ENCODE data around the gene LDLR.
"Not testable (repeated sequence)": the region's sequence is repeated elsewhere in the genome, so short reads cannot be mapped to it uniquely, and the experiment has no call there.

Gene LDLR

GRCh38 chr19:11142528-11143171 lies 53.4 kb downstream of the LDLR start:
- DNase-seq: peak; percentile 69

DNA sequence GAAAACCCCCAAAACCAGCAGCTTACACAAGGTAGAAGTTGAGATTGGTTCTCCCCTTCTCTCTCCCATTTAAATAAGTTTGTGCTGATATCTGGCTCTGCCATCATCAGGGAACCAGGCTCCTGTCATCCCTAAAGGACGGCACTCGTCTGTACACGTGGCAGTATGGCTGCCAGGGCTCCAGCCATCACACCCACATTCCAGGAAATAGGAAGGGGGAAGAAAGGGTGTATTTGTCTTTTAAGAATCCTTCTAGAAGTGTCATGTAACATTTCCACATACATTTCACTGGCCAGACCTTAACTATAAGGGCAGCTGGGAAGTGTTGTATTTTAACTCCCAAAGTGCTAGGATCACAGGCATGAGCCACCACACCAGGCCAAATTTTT lies 56.3 kb downstream of the LDLR start:
- no peak for DNase-seq

DNA sequence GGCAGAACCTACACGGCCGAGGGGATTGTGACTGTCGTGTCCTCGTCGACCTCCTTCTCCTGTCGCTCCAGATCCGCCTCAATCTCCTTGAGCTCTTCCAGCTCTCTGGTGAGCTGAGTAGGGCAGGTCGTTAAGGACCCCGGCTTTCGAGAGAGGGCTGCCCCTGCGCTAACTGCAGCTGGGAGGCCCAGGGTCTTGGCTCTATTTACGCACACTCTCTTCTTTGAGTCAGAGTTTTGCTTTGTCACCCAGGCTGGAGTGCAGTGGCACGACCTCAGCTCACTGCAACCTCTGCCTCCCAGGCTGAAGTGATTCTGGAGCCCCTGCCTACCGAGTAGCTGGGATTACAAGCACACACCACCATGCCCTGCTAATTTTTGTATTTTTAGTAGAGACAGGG lies 58.7 kb downstream of the LDLR start:
- DNase-seq: no peak

- DNase-seq: no peak
Measured at GRCh38 chr19:11151181-11151580, 61.9 kb downstream of the LDLR start.

DNA sequence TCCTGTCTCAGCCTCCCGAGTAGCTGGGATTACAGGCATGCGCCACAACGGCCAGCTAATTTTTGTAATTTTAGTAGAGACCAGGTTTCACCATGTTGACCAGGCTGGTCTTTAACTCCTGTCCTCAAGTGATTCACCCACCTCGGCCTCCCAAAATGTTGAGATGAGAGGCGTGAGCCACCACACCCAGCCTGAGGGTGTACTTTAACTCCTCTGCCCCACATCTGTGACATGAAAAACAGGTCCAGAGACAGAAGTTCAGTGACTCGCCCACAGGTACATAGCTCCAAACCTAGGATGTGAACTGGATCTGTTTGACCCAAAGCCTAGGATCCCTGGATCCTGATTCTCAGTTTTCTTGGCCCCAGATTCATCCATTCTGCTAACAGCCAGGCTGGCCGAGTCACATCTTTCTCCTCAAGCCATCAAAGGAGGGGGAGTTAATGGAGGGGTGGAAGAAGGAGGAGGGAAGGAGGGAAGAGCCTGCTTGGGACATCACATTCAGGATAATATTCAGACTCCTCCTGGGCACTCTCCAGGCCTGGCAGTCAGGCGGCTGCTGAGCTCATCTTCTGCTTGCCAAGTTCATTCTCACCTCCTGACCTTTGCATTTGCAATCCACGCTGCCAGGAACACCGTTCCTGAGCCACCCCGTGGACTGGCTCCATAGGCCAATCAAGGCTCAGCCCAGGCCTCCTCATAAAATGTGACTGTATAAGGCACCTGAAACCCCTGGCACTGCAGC lies 63.2 kb downstream of the LDLR start:
- no peak for DNase-seq

GRCh38 chr19:11154683-11155047 lies 65.4 kb downstream of the LDLR start:
- peak; percentile 56 for DNase-seq

DNA sequence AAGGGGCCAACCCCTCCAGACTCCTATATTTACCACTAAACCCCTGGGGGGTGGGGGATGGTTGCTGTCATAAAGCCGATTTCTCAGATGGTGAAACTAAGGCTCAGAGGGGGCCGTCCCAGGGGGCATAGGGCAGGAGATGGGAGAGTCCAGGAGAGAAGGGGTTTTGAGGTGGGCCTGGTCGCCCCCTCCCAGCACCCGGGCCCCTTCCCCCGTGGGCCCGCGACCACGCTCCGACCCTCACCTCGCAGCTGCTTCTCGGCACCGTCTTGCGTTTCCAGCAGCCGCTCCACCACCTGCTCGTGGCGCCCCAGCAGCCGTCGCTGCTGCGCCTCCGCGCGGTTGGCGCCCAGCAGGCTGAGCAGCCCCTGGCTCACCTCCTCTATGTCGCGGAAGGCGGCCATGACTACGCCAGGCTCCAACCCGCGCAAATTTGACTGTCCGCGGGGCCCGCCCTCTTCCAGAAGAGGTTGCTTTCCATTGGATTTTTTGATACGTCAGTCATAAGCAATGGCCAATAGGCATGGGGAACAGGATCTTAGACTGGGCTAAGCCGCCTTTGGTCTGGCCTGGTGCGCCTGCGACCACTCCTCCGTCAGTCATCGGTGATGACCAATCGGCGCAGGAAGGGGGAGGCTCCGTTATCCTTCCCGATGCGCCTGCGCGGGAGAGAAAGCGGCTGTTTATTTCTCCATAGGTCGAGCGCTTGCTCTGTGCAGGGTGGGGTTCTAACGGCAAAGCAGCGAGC lies 66.3 kb downstream of the LDLR start, which contains the start of gene SPC24:
TSS of gene SPC24 (minus strand) at position 410 of the 748 bp plus-strand sequence. CDS start at position 404, 6 bp downstream.
- DNase-seq: peak; percentile 100

DNA sequence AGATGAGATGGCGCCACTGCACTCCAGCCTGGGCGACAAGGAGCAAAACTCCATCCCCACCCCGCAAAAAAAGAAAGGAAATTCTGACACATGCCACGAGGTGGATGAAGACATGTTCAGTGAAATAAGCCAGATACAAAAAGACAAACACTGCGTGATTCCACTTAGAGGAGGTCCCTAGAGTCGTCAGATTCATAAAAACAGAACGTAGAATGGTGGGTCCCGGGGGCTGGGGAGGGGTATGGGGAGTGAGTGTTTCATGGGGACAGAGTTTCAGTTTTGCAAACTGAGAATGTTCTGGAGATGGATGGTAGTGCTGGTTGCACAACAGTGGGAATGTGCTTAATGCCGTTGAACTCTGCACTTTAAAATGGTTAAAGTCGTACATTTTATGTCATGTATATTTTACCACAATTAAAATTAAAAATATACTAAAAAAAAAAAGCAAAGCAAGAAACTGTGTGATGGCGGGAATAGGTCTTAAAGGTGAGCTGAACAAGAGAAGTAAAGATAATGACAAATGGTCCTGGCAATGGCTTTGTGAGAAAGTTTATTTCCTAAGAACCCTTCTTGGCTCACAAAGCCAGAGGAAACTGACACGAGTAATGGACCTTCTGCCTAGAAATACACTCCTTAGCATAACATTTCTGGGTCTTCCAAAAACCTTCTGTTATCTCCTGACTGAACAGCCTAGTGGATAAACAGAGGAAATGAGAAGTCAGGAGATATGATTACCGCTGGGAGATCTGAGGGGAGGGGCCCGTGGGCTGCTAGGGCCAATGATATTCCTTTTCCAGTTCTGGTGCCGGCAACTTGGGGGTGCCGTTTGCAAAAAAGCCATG lies 70.6 kb downstream of the LDLR start:
- peak; percentile 76 for DNase-seq

DNA sequence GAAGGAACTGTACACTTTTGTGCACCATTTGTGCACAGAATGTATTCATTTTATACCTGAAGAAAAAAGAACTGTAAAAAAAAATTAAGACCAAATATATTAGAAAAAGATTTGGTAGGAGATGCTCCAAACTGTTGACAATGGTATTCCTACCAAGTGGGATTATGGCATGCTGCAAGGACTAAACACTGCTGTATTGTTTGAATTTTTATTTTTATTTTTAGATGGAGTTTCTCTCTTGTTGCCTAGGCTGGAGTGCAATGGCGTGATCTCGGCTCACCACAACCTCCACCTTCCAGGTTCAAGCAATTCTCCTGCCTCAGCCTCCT lies 71.1 kb downstream of the LDLR start:
- DNase-seq: not testable (repeated sequence)

DNA sequence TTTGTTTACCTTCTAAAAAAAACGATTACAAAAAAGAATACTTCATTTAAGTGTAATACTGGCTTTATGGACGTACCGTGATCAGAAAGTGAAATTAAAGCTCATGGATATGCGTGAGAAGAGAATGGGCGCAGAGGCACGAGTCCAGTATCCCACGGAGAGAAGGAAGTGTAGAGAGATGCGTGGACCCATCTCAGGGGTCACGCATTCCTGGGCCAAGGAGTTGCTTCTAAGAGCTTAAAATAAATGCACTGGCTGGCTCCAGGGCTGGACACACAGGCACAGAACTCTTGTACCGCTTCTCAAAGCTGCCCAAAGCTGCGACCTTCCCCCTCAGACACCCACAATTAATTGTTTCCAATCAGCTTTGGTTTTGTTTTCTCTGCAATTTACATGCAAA lies 75.0 kb downstream of the LDLR start:
- no peak for DNase-seq

DNA sequence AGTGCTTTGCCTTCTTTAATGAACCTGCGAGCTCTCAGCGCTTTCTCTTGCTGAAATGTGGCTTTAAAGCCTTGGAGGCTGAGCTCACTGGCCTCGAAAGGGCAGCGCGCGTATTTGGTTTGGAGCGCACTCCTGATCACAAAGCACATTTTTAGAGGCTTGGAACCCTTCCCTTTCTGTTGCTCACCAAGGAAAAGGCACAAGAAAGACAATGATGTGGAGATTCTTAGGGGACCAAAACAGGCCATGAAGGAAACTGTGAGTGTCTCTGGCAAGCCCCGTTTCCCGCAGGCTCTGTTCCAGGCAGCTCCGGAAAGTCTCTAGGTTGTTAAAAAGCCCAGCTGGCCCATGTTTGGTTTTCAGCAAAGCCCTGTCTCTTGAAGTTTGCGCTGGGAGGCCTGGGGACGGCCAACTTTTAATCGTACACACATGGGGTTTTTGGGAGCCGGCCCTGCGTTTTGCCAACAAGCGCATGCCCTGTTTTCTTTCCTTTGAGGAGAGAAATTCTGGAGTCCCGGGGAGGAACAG lies 75.7 kb downstream of the LDLR start:
- no peak for DNase-seq

- no peak for DNase-seq
Measured at GRCh38 chr19:11165486-11166030, 76.3 kb downstream of the LDLR start.

DNA sequence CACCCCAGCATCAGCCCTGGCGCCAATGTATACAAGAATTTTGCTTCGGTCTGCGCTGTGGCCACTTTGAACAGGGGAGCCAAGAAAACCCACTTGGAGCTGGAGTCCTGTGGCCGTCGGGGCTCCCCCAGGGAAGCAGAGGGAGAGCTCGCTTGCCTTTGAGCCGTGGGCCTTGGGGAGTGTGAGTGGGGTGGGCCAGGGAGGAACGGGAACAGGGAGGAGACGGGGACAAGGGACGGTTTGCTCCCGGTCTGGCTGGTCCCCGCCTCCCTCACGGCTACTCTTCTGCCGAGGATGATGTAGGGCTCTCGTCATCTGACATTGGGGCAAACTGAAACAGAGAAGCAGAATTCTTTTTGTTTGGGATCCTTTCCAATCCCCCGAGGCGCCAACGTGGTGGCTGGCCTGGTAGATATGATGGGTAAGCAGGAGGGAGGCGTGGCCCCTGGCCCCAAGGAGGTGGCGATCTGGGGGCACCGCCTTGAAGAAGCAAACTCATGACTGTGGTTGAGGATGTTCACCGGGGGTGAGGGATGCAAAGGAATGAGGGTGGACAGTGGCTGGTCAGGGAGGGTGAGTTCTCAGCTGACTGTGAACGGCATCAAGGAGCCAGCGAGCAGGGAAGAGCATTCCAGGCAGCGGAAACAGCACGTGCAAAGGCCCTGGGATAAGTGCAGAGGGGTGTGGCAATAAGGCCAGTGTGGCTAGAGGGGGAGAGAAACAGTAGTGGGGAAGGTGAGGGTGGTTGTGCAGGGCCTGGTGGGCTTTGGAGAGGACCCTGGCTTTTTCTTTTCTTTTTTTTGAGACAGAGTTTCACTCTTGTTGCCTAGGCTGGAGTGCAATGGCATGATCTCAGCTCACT lies 77.2 kb downstream of the LDLR start:
- DNase-seq: no peak

GRCh38 chr19:11168568-11168967 lies 79.3 kb downstream of the LDLR start:
- no peak for DNase-seq

DNA sequence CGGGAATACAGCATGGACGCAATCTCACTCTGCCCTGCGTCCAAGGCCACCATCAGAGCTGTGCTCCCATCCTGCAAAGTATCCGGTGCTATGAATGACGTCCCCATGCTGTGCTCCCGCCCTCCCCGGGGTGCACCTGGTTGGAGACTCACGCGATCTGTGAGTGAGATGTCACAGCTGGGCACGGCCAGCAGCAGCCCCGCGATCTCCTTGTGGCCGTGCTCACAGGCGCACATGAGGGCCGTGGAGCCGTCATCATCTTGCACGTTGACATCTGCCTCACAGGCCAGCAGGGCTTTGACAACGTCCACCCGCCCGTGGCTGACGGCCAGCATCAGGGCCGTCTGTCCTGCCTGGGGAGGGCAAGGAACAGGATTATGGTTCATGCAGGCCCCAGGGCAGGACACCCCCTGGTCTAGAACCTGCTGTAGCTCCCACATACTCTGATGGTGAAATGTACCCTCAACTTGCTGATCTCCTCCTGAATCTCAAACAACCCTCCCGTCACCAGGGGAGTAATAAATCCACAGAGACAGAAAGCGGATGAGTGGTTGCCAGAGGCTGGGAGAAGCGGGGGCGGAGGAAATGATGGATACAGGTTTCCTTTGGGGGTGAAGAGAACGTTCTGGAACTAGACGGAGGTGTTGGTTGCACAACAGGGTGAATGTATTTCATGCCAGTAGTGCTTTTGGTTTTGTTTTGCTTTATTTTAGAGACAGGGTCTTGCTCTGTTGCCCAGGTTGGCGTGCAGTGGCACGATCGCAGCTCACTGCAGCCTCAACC lies 80.8 kb downstream of the LDLR start:
- no peak for DNase-seq

- DNase-seq: no peak
Measured at GRCh38 chr19:11171144-11171543, 81.9 kb downstream of the LDLR start.

- no peak for DNase-seq
Measured at GRCh38 chr19:11172576-11172975, 83.3 kb downstream of the LDLR start.

DNA sequence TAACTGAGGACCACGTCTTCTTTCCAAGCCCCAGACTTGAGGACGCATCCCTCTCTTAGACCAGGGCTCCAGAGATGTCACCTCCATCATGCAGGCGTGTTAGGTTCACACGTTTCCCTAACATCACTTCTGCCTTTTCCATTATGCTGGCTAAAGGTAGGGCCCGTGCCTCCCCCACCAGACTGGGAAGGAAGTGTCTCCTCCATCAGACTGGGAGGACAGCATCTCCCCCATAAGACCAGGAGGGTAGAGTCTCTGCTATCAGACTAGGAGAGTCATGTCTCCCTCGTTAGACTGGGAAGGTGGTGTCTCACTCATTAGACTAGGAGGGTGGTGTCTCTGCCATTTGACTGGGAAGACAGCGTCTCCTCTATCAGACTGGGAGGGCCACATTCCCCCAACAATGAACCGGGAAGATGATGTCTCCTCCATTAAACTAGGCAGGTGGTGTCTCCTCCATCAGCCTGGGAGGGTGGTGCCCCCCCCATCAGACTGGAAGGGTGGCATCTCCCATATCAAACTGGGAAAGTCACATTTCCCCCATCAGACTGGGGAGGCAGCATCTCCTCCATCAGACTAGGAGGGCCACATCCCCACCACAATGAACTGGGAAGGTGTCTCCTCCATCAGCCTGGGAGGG lies 84.4 kb downstream of the LDLR start:
- no peak for DNase-seq

DNA sequence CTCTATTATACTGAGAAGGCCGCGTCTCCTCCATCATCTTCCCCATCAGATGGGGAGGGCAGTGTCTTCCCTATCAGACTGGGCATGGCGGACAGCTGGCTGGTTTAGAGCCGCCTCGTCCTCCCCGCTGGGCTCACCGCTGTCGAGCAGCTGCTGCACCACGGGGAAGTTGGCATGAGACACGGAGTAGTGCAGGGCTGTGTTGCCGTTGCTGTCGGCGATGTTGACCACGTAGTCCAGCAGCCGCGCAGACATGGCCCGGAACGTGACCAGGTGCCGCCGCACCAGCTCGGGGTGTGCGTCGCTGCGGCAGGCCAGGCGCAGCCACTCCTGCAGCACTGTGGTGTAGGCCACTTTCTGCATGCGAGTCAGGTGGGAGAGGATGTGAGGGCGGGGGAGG lies 85.1 kb downstream of the LDLR start:
- no peak for DNase-seq

- DNase-seq: no peak
Measured at GRCh38 chr19:11175920-11176319, 86.7 kb downstream of the LDLR start.

Measured in OCI-M1 (cell line).